ENCODE results near the gene AHCYL1. TPM values are rescaled to one million over a fixed set of nuclear protein-coding genes. Genes with fewer than 3 reads are reported as not detected.

The AHCYL1 gene
- total and polyA plus RNA-seq, 2 of the 8 experiments (the other 6 are each of a cell fraction or from before 2014, with no cell fraction given): 64.5 to 95.9 TPM

DNA sequence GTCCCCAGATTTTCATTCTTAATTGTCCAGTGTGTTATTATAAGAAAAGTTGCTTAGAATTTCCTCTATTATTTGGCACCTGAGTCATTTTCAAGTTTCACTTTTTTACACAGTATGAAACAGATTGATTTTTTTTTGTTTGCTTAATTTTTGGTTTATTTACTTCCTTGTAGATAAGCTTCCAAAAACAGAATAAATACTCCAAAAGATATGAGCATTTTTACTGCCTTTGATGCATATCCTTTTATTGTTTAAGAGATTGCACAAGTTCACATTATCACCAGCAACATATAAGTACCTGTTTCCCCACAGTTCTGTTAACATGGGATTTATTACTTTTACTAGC lies 36.3 kb upstream of the AHCYL1 start (continued):
- TF ChIP-seq SIX5 (IDR thresholded peaks at IDR 0.05; ENCODE audit: low read depth, low read length) (no peak), CHD2 (IDR thresholded peaks at IDR 0.05; ENCODE audit: low read length) (no peak), SP4 (IDR thresholded peaks at IDR 0.05; ENCODE audit: low read length) (no peak), SRF (IDR thresholded peaks at IDR 0.05; ENCODE audit: low read depth, low read length) (no peak), GTF2F1 (IDR thresholded peaks at IDR 0.05; ENCODE audit: borderline replicate concordance, low read depth, low read length) (no peak), ZNF274 (IDR thresholded peaks at IDR 0.05; ENCODE audit: borderline replicate concordance, extremely low read depth, low read length) (no peak)

Data from H1 (cell line).